ENCODE data around the gene ARHGAP23.

ARHGAP23 gene

DNA sequence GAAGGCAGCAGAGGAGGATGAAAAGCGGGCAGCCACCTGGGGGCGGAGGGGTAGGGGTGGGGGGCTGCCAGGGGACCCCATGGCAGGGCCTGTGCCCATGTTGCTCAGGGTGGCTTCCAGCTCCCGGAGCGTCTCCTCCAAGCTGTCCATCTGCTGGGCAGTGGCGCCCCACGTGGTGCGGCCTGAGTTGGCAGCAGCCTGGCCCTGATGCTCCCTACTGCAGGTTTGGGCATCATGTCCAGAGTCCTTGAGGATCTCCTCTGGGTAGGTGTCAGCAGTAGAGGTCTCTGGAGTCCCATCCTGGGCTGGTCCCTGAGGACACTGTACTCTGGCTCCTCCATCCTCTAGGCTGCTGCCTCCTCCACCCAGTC, 116.6 kb downstream of the ARHGAP23 start:
- Histone ChIP-seq H2AFZ (ENCODE audit: low read depth) (no peak overlapping the region), H3K4me3 (IDR thresholded peaks at IDR 0.05; ENCODE audit: insufficient read depth, low read depth, low read length) (no peak overlapping the region), H3K27ac (no peak overlapping the region), H3K4me1 (ENCODE audit: low read depth, poor library complexity, severe bottlenecking) (no peaks in the 10 kb centered on the region), H3K4me2 (no peak overlapping the region), H3K79me2 (ENCODE audit: insufficient read depth, low read depth) (no peaks in the 10 kb centered on the region), H3K9ac (no peak overlapping the region), H3K27me3 (ENCODE audit: insufficient read depth, low read depth) (peaks cover 77% of the 10 kb centered on the region), H4K20me1 (ENCODE audit: insufficient read depth) (no peaks in the 10 kb centered on the region), H3K36me3 (ENCODE audit: insufficient read depth) (no peaks in the 10 kb centered on the region)
- TF ChIP-seq, protein P1, sequence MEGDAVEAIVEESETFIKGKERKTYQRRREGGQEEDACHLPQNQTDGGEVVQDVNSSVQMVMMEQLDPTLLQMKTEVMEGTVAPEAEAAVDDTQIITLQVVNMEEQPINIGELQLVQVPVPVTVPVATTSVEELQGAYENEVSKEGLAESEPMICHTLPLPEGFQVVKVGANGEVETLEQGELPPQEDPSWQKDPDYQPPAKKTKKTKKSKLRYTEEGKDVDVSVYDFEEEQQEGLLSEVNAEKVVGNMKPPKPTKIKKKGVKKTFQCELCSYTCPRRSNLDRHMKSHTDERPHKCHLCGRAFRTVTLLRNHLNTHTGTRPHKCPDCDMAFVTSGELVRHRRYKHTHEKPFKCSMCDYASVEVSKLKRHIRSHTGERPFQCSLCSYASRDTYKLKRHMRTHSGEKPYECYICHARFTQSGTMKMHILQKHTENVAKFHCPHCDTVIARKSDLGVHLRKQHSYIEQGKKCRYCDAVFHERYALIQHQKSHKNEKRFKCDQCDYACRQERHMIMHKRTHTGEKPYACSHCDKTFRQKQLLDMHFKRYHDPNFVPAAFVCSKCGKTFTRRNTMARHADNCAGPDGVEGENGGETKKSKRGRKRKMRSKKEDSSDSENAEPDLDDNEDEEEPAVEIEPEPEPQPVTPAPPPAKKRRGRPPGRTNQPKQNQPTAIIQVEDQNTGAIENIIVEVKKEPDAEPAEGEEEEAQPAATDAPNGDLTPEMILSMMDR (conservative IDR thresholded peaks at IDR 0.05; ENCODE audit: low read depth, low read length) = no peak

DNA sequence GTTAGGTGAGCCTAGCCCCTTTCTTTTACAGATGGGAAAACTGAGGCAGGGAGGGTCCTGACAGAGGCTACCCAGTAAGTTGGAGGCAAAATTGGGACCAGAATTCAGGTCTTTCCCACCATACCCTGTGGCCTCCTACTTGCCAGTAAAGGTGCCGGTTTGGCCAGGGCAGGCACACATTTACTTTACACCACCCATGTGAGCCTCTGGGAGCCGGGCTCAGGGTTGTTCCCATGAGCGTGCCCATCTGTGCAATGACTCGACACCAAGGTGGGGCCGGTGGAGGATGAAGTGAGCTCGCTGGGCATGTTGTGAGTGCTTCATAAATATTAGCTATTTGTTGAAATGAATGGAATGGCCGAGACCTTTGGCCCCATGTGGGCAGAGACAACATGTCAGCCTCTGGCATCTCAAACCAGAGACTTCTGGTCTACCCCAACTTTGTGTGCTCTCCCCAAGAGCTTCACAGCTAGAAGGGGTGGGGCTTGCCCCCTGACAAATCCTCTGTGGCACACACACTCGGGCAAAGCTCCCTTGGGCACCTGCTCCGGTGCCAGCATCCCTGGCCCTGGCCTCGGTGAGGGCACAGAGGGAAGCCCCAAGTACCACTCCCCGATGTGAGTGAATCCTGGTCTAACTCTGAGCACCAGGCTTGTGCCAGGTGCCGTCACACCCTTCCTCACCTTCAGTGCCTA, 117.4 kb downstream of the ARHGAP23 start:
- Histone ChIP-seq H3K36me3 (ENCODE audit: insufficient read depth) (no peaks in the 10 kb centered on the region), H3K4me3 (IDR thresholded peaks at IDR 0.05; ENCODE audit: insufficient read depth, low read depth, low read length) (no peak overlapping the region), H3K4me1 (ENCODE audit: low read depth, poor library complexity, severe bottlenecking) (no peaks in the 10 kb centered on the region), H3K79me2 (ENCODE audit: insufficient read depth, low read depth) (no peaks in the 10 kb centered on the region), H3K27ac (no peak overlapping the region), H3K27me3 (ENCODE audit: insufficient read depth, low read depth) (peaks cover 85% of the 10 kb centered on the region), H2AFZ (ENCODE audit: low read depth) (no peak overlapping the region), H3K9ac (no peak overlapping the region), H3K4me2 (no peak overlapping the region), H4K20me1 (ENCODE audit: insufficient read depth) (no peaks in the 10 kb centered on the region)
- TF ChIP-seq, protein P1 (conservative IDR thresholded peaks at IDR 0.05; ENCODE audit: low read depth, low read length) = no peak

DNA sequence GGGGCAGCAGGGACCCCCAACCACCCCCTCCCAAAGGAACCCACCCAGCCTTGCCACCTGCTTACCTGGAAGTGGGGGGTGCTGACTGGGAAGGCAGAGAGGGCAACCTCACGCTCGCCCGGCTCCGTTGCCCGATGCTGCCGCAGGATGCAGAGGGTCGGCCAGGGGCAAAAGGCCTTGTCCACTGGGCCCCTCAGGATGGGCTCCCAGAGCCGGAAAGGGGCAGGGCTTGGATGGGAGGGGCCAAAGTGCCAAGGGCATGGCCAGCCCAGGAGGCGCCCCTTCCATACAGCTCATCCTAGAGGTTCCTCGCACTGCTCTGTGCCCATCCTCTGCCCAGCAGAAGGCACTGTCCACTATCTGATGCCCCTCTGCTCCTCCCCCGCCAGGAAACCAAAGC, 118.1 kb downstream of the ARHGAP23 start:
- Histone ChIP-seq H3K27ac (no peak overlapping the region), H3K27me3 (ENCODE audit: insufficient read depth, low read depth) (peaks cover 87% of the 10 kb centered on the region), H3K4me3 (IDR thresholded peaks at IDR 0.05; ENCODE audit: insufficient read depth, low read depth, low read length) (no peak overlapping the region), H3K9ac (no peak overlapping the region), H3K4me2 (no peak overlapping the region), H3K36me3 (ENCODE audit: insufficient read depth) (no peaks in the 10 kb centered on the region), H3K79me2 (ENCODE audit: insufficient read depth, low read depth) (no peaks in the 10 kb centered on the region), H4K20me1 (ENCODE audit: insufficient read depth) (no peaks in the 10 kb centered on the region), H2AFZ (ENCODE audit: low read depth) (no peak overlapping the region), H3K4me1 (ENCODE audit: low read depth, poor library complexity, severe bottlenecking) (no peaks in the 10 kb centered on the region)
- TF ChIP-seq, protein P1 (conservative IDR thresholded peaks at IDR 0.05; ENCODE audit: low read depth, low read length) = no peak

DNA sequence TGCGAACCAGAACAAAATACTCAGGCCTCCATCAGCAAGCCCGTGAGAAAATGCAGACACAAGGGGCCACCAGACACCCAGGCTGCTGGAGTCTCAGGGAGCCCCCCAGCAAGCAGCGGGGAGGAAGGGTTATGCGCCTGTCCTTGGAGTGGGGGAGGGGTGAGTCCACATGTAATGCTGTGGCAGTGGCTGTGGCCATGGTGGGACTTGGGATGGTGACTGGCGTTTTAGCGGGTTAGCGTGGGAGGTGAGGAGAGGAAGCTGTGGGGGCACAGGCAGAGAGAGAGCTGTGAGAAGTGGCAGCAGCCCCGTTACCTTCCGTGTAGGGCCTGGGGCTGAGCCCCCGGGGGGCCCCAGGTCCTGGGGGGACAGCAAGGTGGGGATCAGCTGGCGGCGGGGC, 119.2 kb downstream of the ARHGAP23 start:
- Histone ChIP-seq H2AFZ (ENCODE audit: low read depth) (no peak overlapping the region), H3K36me3 (ENCODE audit: insufficient read depth) (no peaks in the 10 kb centered on the region), H3K9ac (no peak overlapping the region), H3K27me3 (ENCODE audit: insufficient read depth, low read depth) (peaks cover 77% of the 10 kb centered on the region), H3K4me3 (IDR thresholded peaks at IDR 0.05; ENCODE audit: insufficient read depth, low read depth, low read length) (no peak overlapping the region), H3K4me1 (ENCODE audit: low read depth, poor library complexity, severe bottlenecking) (no peaks in the 10 kb centered on the region), H4K20me1 (ENCODE audit: insufficient read depth) (no peaks in the 10 kb centered on the region), H3K4me2 (no peak overlapping the region), H3K27ac (no peak overlapping the region), H3K79me2 (ENCODE audit: insufficient read depth, low read depth) (no peaks in the 10 kb centered on the region)
- TF ChIP-seq, protein P1 (conservative IDR thresholded peaks at IDR 0.05; ENCODE audit: low read depth, low read length) = no peak
